CD8-positive, alpha-beta memory T cell (primary cell): ENCODE data around the gene IGSF5. TPM values are rescaled to one million over a fixed set of nuclear protein-coding genes. Genes with fewer than 3 reads are reported as not detected.

Experiments used
- CTCF ChIA-PET: fragments of 350-600 bp; sonication (Branson Sonifier 250); formaldehyde crosslinking; loops from one replicate; lab custom pipeline; 2021; ENCODE audit warnings: antibody characterized with exemption; lab: Charles Lee
- POLR2A ChIA-PET: fragments of 350-600 bp; sonication (Branson Sonifier 250); formaldehyde crosslinking; loops from one replicate; lab custom pipeline; 2021; ENCODE audit warnings: antibody characterized with exemption; lab: Charles Lee
- DNase-seq, 5 donors: peaks; one replicate each; pipeline versions ENCODE4 v3.0.0 to v3.0.0-alpha.2; 2020 to 2022; ENCODE audit warnings: mixed read lengths in 1 of 5
- H3K27ac ChIP-seq: one replicate; pipeline ENCODE4 v1.7.0; 2013; ENCODE audit warnings: low read depth, mild to moderate bottlenecking, low read length, moderate library complexity
- H3K27me3 ChIP-seq: 2 replicates; pipeline ENCODE4 v1.7.0; 2013; ENCODE audit warnings: low read length, mild to moderate bottlenecking; ENCODE audit not compliant: insufficient read depth, poor library complexity, severe bottlenecking
- H3K36me3 ChIP-seq: 2 replicates; pipeline ENCODE4 v1.7.0; 2013; ENCODE audit warnings: mild to moderate bottlenecking, low read length, moderate library complexity; ENCODE audit not compliant: insufficient read depth
- H3K4me1 ChIP-seq: 2 replicates; pipeline ENCODE4 v1.7.0; 2013; ENCODE audit warnings: mild to moderate bottlenecking, low read length, moderate library complexity; ENCODE audit not compliant: insufficient read depth
- H3K4me3 ChIP-seq: 2 replicates; pipeline ENCODE4 v1.7.0; 2013; ENCODE audit warnings: mild to moderate bottlenecking, low read length
- H3K9me3 ChIP-seq: 2 replicates; pipeline ENCODE4 v1.7.0; 2013; ENCODE audit warnings: mild to moderate bottlenecking, low read length
- H3K27ac Mint-ChIP-seq, 8 donors: one replicate each; pipeline ENCODE4 v1.8.0; 2020 to 2021; ENCODE audit warnings: mixed read lengths in 8 of 8, mild to moderate bottlenecking in 6 of 8, inconsistent platforms in 3 of 8, moderate library complexity in 3 of 8
- H3K27me3 Mint-ChIP-seq, 2 donors: one replicate each; pipeline ENCODE4 v1.8.0; 2020 to 2021; ENCODE audit warnings: mixed read lengths in 2 of 2, mild to moderate bottlenecking in 1 of 2, moderate library complexity in 1 of 2
- H3K36me3 Mint-ChIP-seq, 3 donors: one replicate each; pipeline ENCODE4 v1.8.0; 2020 to 2021; ENCODE audit warnings: mixed read lengths in 3 of 3, inconsistent platforms in 1 of 3, mild to moderate bottlenecking in 1 of 3
- H3K4me1 Mint-ChIP-seq, 3 donors: one replicate each; pipeline ENCODE4 v1.8.0; 2020 to 2021; ENCODE audit warnings: mixed read lengths in 3 of 3, inconsistent platforms in 1 of 3, mild to moderate bottlenecking in 1 of 3
- H3K4me3 Mint-ChIP-seq, 7 donors: one replicate each; pipeline ENCODE4 v1.8.0; 2020 to 2021; ENCODE audit warnings: mixed read lengths in 7 of 7, mild to moderate bottlenecking in 6 of 7, moderate library complexity in 4 of 7, inconsistent platforms in 2 of 7
- H3K9me3 Mint-ChIP-seq, 5 donors: one replicate each; pipeline ENCODE4 v1.8.0; 2020 to 2022; ENCODE audit warnings: mixed read lengths in 5 of 5, mild to moderate bottlenecking in 3 of 5, moderate library complexity in 2 of 5, inconsistent platforms in 1 of 5
- polyA plus RNA-seq: library from polyadenylated mRNA; unstranded; fragments of 300-500 nt; fragmentation: Illumina TruSeq; gene quantifications from one replicate; pipeline ENCODE4 v1.2.3, GENCODE V29; 2021
- total RNA-seq, 2 experiments: library from RNA; stranded (reverse); gene quantifications; one replicate each; pipeline ENCODE4 v1.2.3, GENCODE V29; 2021

The IGSF5 gene
- total and polyA plus RNA-seq, 3 experiments from 2014 or later, result not detected

- ChIA-PET POLR2A (no interaction called here), CTCF (no interaction called here)
- Mint-ChIP-seq H3K4me1 (no peaks in the 10 kb centered on the region), H3K4me3 (no peak overlapping the region), H3K36me3 (no peaks in the 10 kb centered on the region), H3K9me3 (no peaks in the 10 kb centered on the region), H3K27me3 (peaks cover 4 to 7% of the 10 kb centered on the region in 2 donors), H3K27ac (no peak overlapping the region)
- Histone ChIP-seq H3K4me1 (no peaks in the 10 kb centered on the region), H3K4me3 (no peak overlapping the region), H3K36me3 (no peaks in the 10 kb centered on the region), H3K27ac (no peak overlapping the region), H3K9me3 (no peaks in the 10 kb centered on the region), H3K27me3 (no peaks in the 10 kb centered on the region)
- no peak for DNase-seq
These were observed 32.7 kb upstream of the IGSF5 start for GRCh38 chr21:39712273-39712672.

GRCh38 chr21:39712976-39713375, 32.0 kb upstream of the IGSF5 start:
- H3K27ac ChIP-seq, result no peak overlapping the region
- no peak for DNase-seq
- ChIA-PET CTCF (no interaction called here), POLR2A (no interaction called here)
- no peaks in the 10 kb centered on the region for H3K4me1 ChIP-seq
- Mint-ChIP-seq H3K4me1 (no peaks in the 10 kb centered on the region), H3K27me3 (peaks cover 4 to 7% of the 10 kb centered on the region in 2 donors), H3K36me3 (no peaks in the 10 kb centered on the region), H3K9me3 (no peaks in the 10 kb centered on the region), H3K27ac (no peak overlapping the region), H3K4me3 (no peak overlapping the region)
- H3K27me3 ChIP-seq, result no peaks in the 10 kb centered on the region
- no peak overlapping the region for H3K4me3 ChIP-seq
- H3K36me3 ChIP-seq, result no peaks in the 10 kb centered on the region
- no peaks in the 10 kb centered on the region for H3K9me3 ChIP-seq

- Histone ChIP-seq H3K4me3 (no peak overlapping the region), H3K36me3 (no peaks in the 10 kb centered on the region), H3K9me3 (no peaks in the 10 kb centered on the region), H3K27ac (no peak overlapping the region), H3K4me1 (no peaks in the 10 kb centered on the region), H3K27me3 (no peaks in the 10 kb centered on the region)
- ChIA-PET POLR2A (no interaction called here), CTCF (no interaction called here)
- peaks cover 1 to 4% of the 10 kb centered on the region in 2 donors for H3K27me3 Mint-ChIP-seq
- H3K9me3 Mint-ChIP-seq, result no peaks in the 10 kb centered on the region
- no peak for DNase-seq
- no peak overlapping the region for H3K27ac Mint-ChIP-seq
- H3K4me3 Mint-ChIP-seq, result no peak overlapping the region
- no peaks in the 10 kb centered on the region for H3K36me3 Mint-ChIP-seq
- H3K4me1 Mint-ChIP-seq, result no peaks in the 10 kb centered on the region
These were observed 31.1 kb upstream of the IGSF5 start for GRCh38 chr21:39713905-39714304.

GRCh38 chr21:39714331-39714730, 30.7 kb upstream of the IGSF5 start:
- H3K36me3 Mint-ChIP-seq, result no peaks in the 10 kb centered on the region
- Histone ChIP-seq H3K4me3 (no peak overlapping the region), H3K4me1 (no peaks in the 10 kb centered on the region), H3K27me3 (no peaks in the 10 kb centered on the region), H3K27ac (no peak overlapping the region), H3K9me3 (no peaks in the 10 kb centered on the region), H3K36me3 (no peaks in the 10 kb centered on the region)
- ChIA-PET POLR2A (no interaction called here), CTCF (no interaction called here)
- H3K4me3 Mint-ChIP-seq, result no peak overlapping the region
- no peaks in the 10 kb centered on the region for H3K9me3 Mint-ChIP-seq
- no peak overlapping the region for H3K27ac Mint-ChIP-seq
- H3K27me3 Mint-ChIP-seq, result peaks cover 1 to 4% of the 10 kb centered on the region in 2 donors
- no peak for DNase-seq
- no peaks in the 10 kb centered on the region for H3K4me1 Mint-ChIP-seq

- peak in 3 of 5 donors; percentile 4 to 11 (median 10) for DNase-seq
- H3K4me1 Mint-ChIP-seq, result no peaks in the 10 kb centered on the region
- H3K36me3 Mint-ChIP-seq, result no peaks in the 10 kb centered on the region
- Histone ChIP-seq H3K27ac (no peak overlapping the region), H3K9me3 (no peaks in the 10 kb centered on the region), H3K36me3 (no peaks in the 10 kb centered on the region), H3K4me3 (no peak overlapping the region), H3K27me3 (no peaks in the 10 kb centered on the region), H3K4me1 (no peaks in the 10 kb centered on the region)
- no peaks in the 10 kb centered on the region for H3K9me3 Mint-ChIP-seq
- H3K27ac Mint-ChIP-seq, result no peak overlapping the region
- POLR2A ChIA-PET, result no interaction called here
- CTCF ChIA-PET, result no interaction called here
- no peak overlapping the region for H3K4me3 Mint-ChIP-seq
- H3K27me3 Mint-ChIP-seq, result peaks cover 1 to 7% of the 10 kb centered on the region in 2 donors
These were observed 29.1 kb upstream of the IGSF5 start for GRCh38 chr21:39715804-39716397.

GRCh38 chr21:39720126-39720778, 24.7 kb upstream of the IGSF5 start:
- Histone ChIP-seq H3K36me3 (no peaks in the 10 kb centered on the region), H3K9me3 (no peaks in the 10 kb centered on the region), H3K27me3 (no peaks in the 10 kb centered on the region), H3K4me1 (no peaks in the 10 kb centered on the region), H3K27ac (no peak overlapping the region), H3K4me3 (no peak overlapping the region)
- no peak for DNase-seq
- Mint-ChIP-seq H3K27ac (no peak overlapping the region), H3K27me3 (peaks cover 0 to 3% of the 10 kb centered on the region in 2 donors), H3K36me3 (no peaks in the 10 kb centered on the region), H3K9me3 (peaks cover 0 to 3% (median 0%) of the 10 kb centered on the region in 5 donors), H3K4me1 (no peaks in the 10 kb centered on the region), H3K4me3 (no peak overlapping the region)
- ChIA-PET POLR2A (no interaction called here), CTCF (interaction anchor here (1.0 kb wide), 1 partner anchor 202 kb away, joined by 3 read pairs; no protein-coding TSS in a partner anchor)

GRCh38 chr21:39721885-39722284, 23.1 kb upstream of the IGSF5 start:
- no peaks in the 10 kb centered on the region for H3K36me3 ChIP-seq
- H3K27ac Mint-ChIP-seq, result no peak overlapping the region
- peaks cover 0 to 3% (median 0%) of the 10 kb centered on the region in 5 donors for H3K9me3 Mint-ChIP-seq
- no peak for DNase-seq
- no peaks in the 10 kb centered on the region for H3K4me1 ChIP-seq
- no peak overlapping the region for H3K4me3 Mint-ChIP-seq
- H3K4me1 Mint-ChIP-seq, result no peaks in the 10 kb centered on the region
- POLR2A ChIA-PET, result no interaction called here
- H3K4me3 ChIP-seq, result no peak overlapping the region
- peaks cover 0 to 3% of the 10 kb centered on the region in 2 donors for H3K27me3 Mint-ChIP-seq
- CTCF ChIA-PET, result no interaction called here
- H3K27me3 ChIP-seq, result no peaks in the 10 kb centered on the region
- no peaks in the 10 kb centered on the region for H3K9me3 ChIP-seq
- H3K36me3 Mint-ChIP-seq, result no peaks in the 10 kb centered on the region
- H3K27ac ChIP-seq, result no peak overlapping the region

GRCh38 chr21:39724944-39725343, 20.0 kb upstream of the IGSF5 start:
- H3K9me3 Mint-ChIP-seq, result peaks cover 0 to 3% (median 0%) of the 10 kb centered on the region in 5 donors
- H3K27ac Mint-ChIP-seq, result no peak overlapping the region
- no peaks in the 10 kb centered on the region for H3K4me1 Mint-ChIP-seq
- no peaks in the 10 kb centered on the region for H3K27me3 ChIP-seq
- ChIA-PET POLR2A (no interaction called here), CTCF (no interaction called here)
- no peaks in the 10 kb centered on the region for H3K4me1 ChIP-seq
- no peak for DNase-seq
- H3K36me3 Mint-ChIP-seq, result no peaks in the 10 kb centered on the region
- H3K36me3 ChIP-seq, result no peaks in the 10 kb centered on the region
- no peaks in the 10 kb centered on the region for H3K9me3 ChIP-seq
- no peak overlapping the region for H3K4me3 ChIP-seq
- peaks cover 0 to 3% of the 10 kb centered on the region in 2 donors for H3K27me3 Mint-ChIP-seq
- H3K4me3 Mint-ChIP-seq, result no peak overlapping the region
- H3K27ac ChIP-seq, result no peak overlapping the region
